H9 (cell line): ENCODE data around the gene AGAP3. TPM values are rescaled to one million over a fixed set of nuclear protein-coding genes. Genes with fewer than 3 reads are reported as not detected.

Source experiments
- DNase-seq: peaks from one replicate; pipeline ENCODE4 v3.0.0-alpha.2; 2017
- H2AFZ ChIP-seq: one replicate; pipeline ENCODE4 v1.6.1; 2013; ENCODE audit warnings: mild to moderate bottlenecking, low read length, control low read depth, moderate library complexity
- H2AK5ac ChIP-seq: 2 replicates; pipeline ENCODE4 v1.6.1; 2013; ENCODE audit warnings: low read length, control low read depth, mixed read lengths; ENCODE audit not compliant: insufficient read length
- H2BK120ac ChIP-seq: one replicate; pipeline ENCODE4 v1.6.1; 2013; ENCODE audit warnings: low read depth, mild to moderate bottlenecking, low read length, control low read depth, inconsistent platforms; ENCODE audit not compliant: poor library complexity, severe bottlenecking
- H2BK12ac ChIP-seq: 2 replicates; pipeline ENCODE4 v1.6.1; 2013; ENCODE audit warnings: low read length, control low read depth, mixed read lengths, low read depth; ENCODE audit not compliant: insufficient read length
- H2BK15ac ChIP-seq: 2 replicates; pipeline ENCODE4 v1.6.1; 2013; ENCODE audit warnings: low read depth, low read length, control low read depth
- H2BK20ac ChIP-seq: one replicate; pipeline ENCODE4 v1.6.1; 2013; ENCODE audit warnings: low read depth, mild to moderate bottlenecking, low read length, control low read depth, inconsistent platforms; ENCODE audit not compliant: poor library complexity, severe bottlenecking
- H2BK5ac ChIP-seq: 2 replicates; pipeline ENCODE4 v1.6.1; 2013; ENCODE audit warnings: low read length, control low read depth, mixed read lengths; ENCODE audit not compliant: insufficient read length
- H3K14ac ChIP-seq: 2 replicates; pipeline ENCODE4 v1.6.1; 2013; ENCODE audit warnings: low read length, control low read depth; ENCODE audit not compliant: insufficient read depth
- H3K18ac ChIP-seq: 2 replicates; pipeline ENCODE4 v1.6.1; 2013; ENCODE audit warnings: low read depth, mild to moderate bottlenecking, mixed read lengths, low read length, control low read depth; ENCODE audit not compliant: insufficient read length
- H3K23ac ChIP-seq: 2 replicates; pipeline ENCODE4 v1.6.1; 2013; ENCODE audit warnings: low read length, control low read depth, mixed read lengths, low read depth; ENCODE audit not compliant: insufficient read length
- H3K23me2 ChIP-seq: 2 replicates; pipeline ENCODE4 v1.6.1; 2013; ENCODE audit warnings: low read depth, mild to moderate bottlenecking, mixed read lengths, low read length, control low read depth; ENCODE audit not compliant: insufficient read length, poor library complexity, severe bottlenecking
- H3K27ac ChIP-seq: 2 replicates; pipeline ENCODE4 v1.5.1; 2013; ENCODE audit warnings: low read length, control low read depth, mixed read lengths, low read depth; ENCODE audit not compliant: insufficient read length
- H3K27me3 ChIP-seq: 2 replicates; pipeline ENCODE4 v1.6.1; 2013; ENCODE audit warnings: low read length, control low read depth, inconsistent platforms; ENCODE audit not compliant: insufficient read depth
- H3K4ac ChIP-seq: 2 replicates; pipeline ENCODE4 v1.6.1; 2013; ENCODE audit warnings: low read depth, mild to moderate bottlenecking, control low read depth, inconsistent platforms, low read length, moderate library complexity
- H3K4me1 ChIP-seq: 2 replicates; pipeline ENCODE4 v1.6.1; 2013; ENCODE audit warnings: low read length, control low read depth, inconsistent platforms; ENCODE audit not compliant: insufficient read depth
- H3K4me2 ChIP-seq: 2 replicates; pipeline ENCODE4 v1.6.1; 2013; ENCODE audit warnings: low read length, control low read depth, mixed read lengths; ENCODE audit not compliant: insufficient read length, insufficient read depth
- H3K56ac ChIP-seq: 2 replicates; pipeline ENCODE4 v1.6.1; 2013; ENCODE audit warnings: low read depth, mild to moderate bottlenecking, mixed read lengths, low read length, control low read depth; ENCODE audit not compliant: insufficient read length
- H3K79me1 ChIP-seq: 2 replicates; pipeline ENCODE4 v1.6.1; 2013; ENCODE audit warnings: low read depth, mild to moderate bottlenecking, moderate library complexity, low read length, control low read depth, inconsistent platforms; ENCODE audit not compliant: insufficient read depth, poor library complexity, severe bottlenecking
- H3K79me2 ChIP-seq: 2 replicates; pipeline ENCODE4 v1.6.1; 2013; ENCODE audit warnings: low read length, control low read depth, inconsistent platforms; ENCODE audit not compliant: insufficient read depth
- H3K9ac ChIP-seq: 2 replicates; pipeline ENCODE4 v1.6.1; 2013; ENCODE audit warnings: low read length, control low read depth, mixed read lengths; ENCODE audit not compliant: insufficient read length; ENCODE audit errors: extremely low read depth
- H3K9me3 ChIP-seq: one replicate; pipeline ENCODE4 v1.6.1; 2013; ENCODE audit warnings: low read depth, low read length, inconsistent platforms; ENCODE audit not compliant: control insufficient read depth
- H3T11ph ChIP-seq: one replicate; pipeline ENCODE4 v1.6.1; 2013; ENCODE audit warnings: mild to moderate bottlenecking, low read length, control low read depth, inconsistent platforms
- H4K20me1 ChIP-seq: one replicate; pipeline ENCODE4 v1.6.1; 2013; ENCODE audit not compliant: control insufficient read depth, insufficient read length, insufficient read depth
- H4K5ac ChIP-seq: 2 replicates; pipeline ENCODE4 v1.6.1; 2013; ENCODE audit warnings: low read depth, mild to moderate bottlenecking, mixed read lengths, low read length, control low read depth; ENCODE audit not compliant: insufficient read length
- H4K8ac ChIP-seq: replicated peaks from 2 replicates; pipeline ENCODE4 v1.6.1; 2013; ENCODE audit warnings: low read length, control low read depth, mixed read lengths, low read depth; ENCODE audit not compliant: insufficient read length
- H4K91ac ChIP-seq: 2 replicates; pipeline ENCODE4 v1.6.1; 2013; ENCODE audit warnings: low read depth, mild to moderate bottlenecking, moderate library complexity, mixed read lengths, low read length, control low read depth; ENCODE audit not compliant: insufficient read length
- H3K27ac Mint-ChIP-seq, 3 experiments: 2 replicates in 2 of 3; 3 replicates in 1 of 3; pipeline ENCODE4 v1.8.0; 2020 to 2021; ENCODE audit warnings: mixed read lengths in 3 of 3, mild to moderate bottlenecking in 1 of 3, moderate library complexity in 1 of 3
- H3K27me3 Mint-ChIP-seq: 2 replicates; pipeline ENCODE4 v1.8.0; 2021; ENCODE audit warnings: low read depth, mild to moderate bottlenecking, moderate library complexity, mixed read lengths
- H3K36me3 Mint-ChIP-seq, 3 experiments: 2 replicates in 2 of 3; 3 replicates in 1 of 3; pipeline ENCODE4 v1.8.0; 2020 to 2021; ENCODE audit warnings: low read depth in 3 of 3, mixed read lengths in 3 of 3; ENCODE audit not compliant: insufficient read depth in 1 of 3
- H3K4me1 Mint-ChIP-seq, 2 experiments: 2 replicates each; pipeline ENCODE4 v1.8.0; 2020; ENCODE audit warnings: mixed read lengths in 2 of 2
- H3K4me3 Mint-ChIP-seq, 2 experiments: 2 replicates in 1 of 2; 3 replicates in 1 of 2; pipeline ENCODE4 v1.8.0; 2020 to 2021; ENCODE audit warnings: mild to moderate bottlenecking in 2 of 2, mixed read lengths in 2 of 2, moderate library complexity in 1 of 2
- H3K9me3 Mint-ChIP-seq, 2 experiments: 2 replicates in 1 of 2; 3 replicates in 1 of 2; pipeline ENCODE4 v1.8.0; 2020; ENCODE audit warnings: mild to moderate bottlenecking in 2 of 2, mixed read lengths in 2 of 2, moderate library complexity in 1 of 2
- WGBS: extraction: QIAGEN DNeasy Blood & Tissue Kit; methylation state at CpG from one replicate; pipeline ENCODE4 v1.1.7; 2013; ENCODE audit warnings: missing lambda C conversion rate, low lambda C conversion rate, mixed read lengths; ENCODE audit not compliant: insufficient read length; ENCODE audit errors: extremely low coverage; 5-methylcytosine and 5-hydroxymethylcytosine counted together
- total RNA-seq: library from RNA; stranded (reverse); gene quantifications from 2 replicates; pipeline ENCODE4 v1.2.1, GENCODE V29; 2021
- TF ChIP-seq, protein P1 (sequence below): fragments of 200-600 bp; sonication (generic); conservative IDR thresholded peaks from 3 replicates; pipeline ENCODE4 v1.8.0; 2021; ENCODE audit warnings: antibody characterized with exemption, mild to moderate bottlenecking

Gene AGAP3
- total RNA-seq, 1 experiment from 2014 or later, result 97.7 TPM

DNA sequence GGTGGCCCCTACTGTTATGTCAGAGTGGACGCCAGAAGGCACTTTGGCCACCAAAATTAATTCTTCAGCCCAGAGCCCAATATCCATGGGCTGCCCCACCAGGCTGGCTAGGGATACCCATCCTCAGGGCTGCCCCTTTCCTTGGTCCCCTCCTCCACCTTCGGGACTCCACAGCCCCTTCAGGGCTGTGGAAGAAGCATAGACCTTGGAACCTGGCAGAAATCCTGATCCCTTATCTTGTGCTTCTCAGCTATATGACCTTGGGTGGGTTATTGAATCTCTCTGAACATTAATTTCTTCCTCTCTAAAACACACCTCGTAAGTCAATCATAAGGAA lies 2.5 kb upstream of the AGAP3 start:
- H2BK120ac ChIP-seq, result no peak overlapping the region
- H3K79me1 ChIP-seq, result peaks cover 4% of the 10 kb centered on the region
- no peaks in the 10 kb centered on the region for H4K20me1 ChIP-seq
- H4K5ac ChIP-seq, result no peak overlapping the region
- H4K8ac ChIP-seq, result no peak overlapping the region
- H2BK12ac ChIP-seq, result no peak overlapping the region
- no peak overlapping the region for H3K4ac ChIP-seq
- peaks cover 13% of the 10 kb centered on the region for H3K27me3 Mint-ChIP-seq
- H4K91ac ChIP-seq, result no peak overlapping the region
- H3K4me1 ChIP-seq, result peaks cover 2% of the 10 kb centered on the region; the same call in 1 of the 2 replicates
- H3K27ac Mint-ChIP-seq, result no peak overlapping the region
- H2BK15ac ChIP-seq, result no peak overlapping the region
- H3K9ac ChIP-seq, result no peak overlapping the region
- TF ChIP-seq, protein P1, sequence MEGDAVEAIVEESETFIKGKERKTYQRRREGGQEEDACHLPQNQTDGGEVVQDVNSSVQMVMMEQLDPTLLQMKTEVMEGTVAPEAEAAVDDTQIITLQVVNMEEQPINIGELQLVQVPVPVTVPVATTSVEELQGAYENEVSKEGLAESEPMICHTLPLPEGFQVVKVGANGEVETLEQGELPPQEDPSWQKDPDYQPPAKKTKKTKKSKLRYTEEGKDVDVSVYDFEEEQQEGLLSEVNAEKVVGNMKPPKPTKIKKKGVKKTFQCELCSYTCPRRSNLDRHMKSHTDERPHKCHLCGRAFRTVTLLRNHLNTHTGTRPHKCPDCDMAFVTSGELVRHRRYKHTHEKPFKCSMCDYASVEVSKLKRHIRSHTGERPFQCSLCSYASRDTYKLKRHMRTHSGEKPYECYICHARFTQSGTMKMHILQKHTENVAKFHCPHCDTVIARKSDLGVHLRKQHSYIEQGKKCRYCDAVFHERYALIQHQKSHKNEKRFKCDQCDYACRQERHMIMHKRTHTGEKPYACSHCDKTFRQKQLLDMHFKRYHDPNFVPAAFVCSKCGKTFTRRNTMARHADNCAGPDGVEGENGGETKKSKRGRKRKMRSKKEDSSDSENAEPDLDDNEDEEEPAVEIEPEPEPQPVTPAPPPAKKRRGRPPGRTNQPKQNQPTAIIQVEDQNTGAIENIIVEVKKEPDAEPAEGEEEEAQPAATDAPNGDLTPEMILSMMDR, result no peak
- peaks cover 34 to 44% of the 10 kb centered on the region in 2 experiments for H3K4me1 Mint-ChIP-seq
- H3K9me3 ChIP-seq, result no peaks in the 10 kb centered on the region
- no CpG with 5 or more reads among the region's 3 CpGs for WGBS
- no peak overlapping the region for H3K27ac ChIP-seq
- H3K23ac ChIP-seq, result no peak overlapping the region
- peaks cover 0 to 6% (median 5%) of the 10 kb centered on the region in 3 experiments; a peak in 5 of 7 replicates for H3K36me3 Mint-ChIP-seq
- H3K14ac ChIP-seq, result no peak overlapping the region
- H3K4me2 ChIP-seq, result peak overlapping the region; percentile 88
- H3K18ac ChIP-seq, result no peak overlapping the region
- no peak for DNase-seq
- H3K56ac ChIP-seq, result no peak overlapping the region
- H2BK20ac ChIP-seq, result no peak overlapping the region
- no peak overlapping the region for H2BK5ac ChIP-seq
- no peaks in the 10 kb centered on the region; the same call in 1 of the 2 replicates for H3K27me3 ChIP-seq
- H3K79me2 ChIP-seq, result peaks cover 2% of the 10 kb centered on the region; the same call in 1 of the 2 replicates
- no peak overlapping the region for H2AFZ ChIP-seq
- peak overlapping the region; percentile 86 to 87 for H3K4me3 Mint-ChIP-seq
- H3T11ph ChIP-seq, result no peak overlapping the region
- peaks cover 20% of the 10 kb centered on the region for H3K23me2 ChIP-seq
- no peaks in the 10 kb centered on the region; a peak in 1 of 5 replicates for H3K9me3 Mint-ChIP-seq
- no peak overlapping the region for H2AK5ac ChIP-seq
